Parathyroid adenoma (tissue), 2 donors: ENCODE results near the gene ARHGEF7.

ENCODE experiments used
- H2AFZ ChIP-seq: fragments of 300-600 bp; sonication (generic); one replicate; pipeline ENCODE4 v1.7.0; 2017; ENCODE audit warnings: antibody characterized with exemption, mild to moderate bottlenecking
- H3K27ac ChIP-seq: fragments of 300-600 bp; sonication (generic); one replicate; pipeline ENCODE4 v1.7.0; 2017
- H3K27me3 ChIP-seq: fragments of 300-600 bp; sonication (generic); one replicate; pipeline ENCODE4 v1.7.0; 2017; ENCODE audit warnings: low read length; ENCODE audit not compliant: control insufficient read depth, insufficient read depth
- H3K36me3 ChIP-seq: fragments of 300-600 bp; sonication (generic); one replicate; pipeline ENCODE4 v1.7.0; 2017; ENCODE audit warnings: low read length; ENCODE audit not compliant: control insufficient read depth, insufficient read depth
- H3K4me1 ChIP-seq: fragments of 300-600 bp; sonication (generic); one replicate; pipeline ENCODE4 v1.7.0; 2017; ENCODE audit warnings: control low read depth
- H3K4me2 ChIP-seq: fragments of 300-600 bp; sonication (generic); one replicate; pipeline ENCODE4 v1.7.0; 2017; ENCODE audit warnings: low read length
- H3K4me3 ChIP-seq: fragments of 300-600 bp; sonication (generic); one replicate; pipeline ENCODE4 v1.7.0; 2017; ENCODE audit warnings: low read depth, low read length
- H3K79me2 ChIP-seq: fragments of 300-600 bp; sonication (generic); one replicate; pipeline ENCODE4 v1.7.0; 2017; ENCODE audit warnings: control low read depth
- H3K9ac ChIP-seq: fragments of 300-600 bp; sonication (generic); one replicate; pipeline ENCODE4 v1.7.0; 2017; ENCODE audit warnings: mild to moderate bottlenecking
- H3K9me3 ChIP-seq: fragments of 300-600 bp; sonication (generic); one replicate; pipeline ENCODE4 v1.7.0; 2017; ENCODE audit warnings: low read length; ENCODE audit not compliant: control insufficient read depth
- CTCF ChIP-seq: fragments of 300-600 bp; sonication (generic); IDR thresholded peaks from one replicate; pipeline ENCODE4 v1.7.0; 2017; ENCODE audit warnings: antibody characterized with exemption, mild to moderate bottlenecking
- donor health status: primary hyperparathyroidism.

Gene ARHGEF7

GRCh38 chr13:111204438-111205177 lies 89.5 kb downstream of the ARHGEF7 start:
- no peaks in the 10 kb centered on the region for H3K36me3 ChIP-seq
- no peak overlapping the region for H3K4me3 ChIP-seq
- H3K4me2 ChIP-seq, result no peak overlapping the region
- H3K4me1 ChIP-seq, result peaks cover 8% of the 10 kb centered on the region
- no peaks in the 10 kb centered on the region for H3K27me3 ChIP-seq
- peaks cover 12% of the 10 kb centered on the region for H3K79me2 ChIP-seq
- peak overlapping the region; percentile 49 for H3K27ac ChIP-seq
- H3K9ac ChIP-seq, result no peak overlapping the region
- no peaks in the 10 kb centered on the region for H3K9me3 ChIP-seq
- no peak for TF ChIP-seq CTCF
- no peak overlapping the region for H2AFZ ChIP-seq

GRCh38 chr13:111206148-111206547 lies 91.0 kb downstream of the ARHGEF7 start:
- Histone ChIP-seq H3K27me3 (no peaks in the 10 kb centered on the region), H3K79me2 (peaks cover 8% of the 10 kb centered on the region), H3K4me1 (peaks cover 6% of the 10 kb centered on the region), H3K9ac (no peak overlapping the region), H3K4me2 (no peak overlapping the region), H3K4me3 (no peak overlapping the region), H2AFZ (no peak overlapping the region), H3K27ac (no peak overlapping the region), H3K36me3 (no peaks in the 10 kb centered on the region), H3K9me3 (no peaks in the 10 kb centered on the region)
- TF ChIP-seq CTCF, result no peak

GRCh38 chr13:111209613-111210012 lies 94.5 kb downstream of the ARHGEF7 start:
- peaks cover under 1% of the 10 kb centered on the region for H3K4me1 ChIP-seq
- H2AFZ ChIP-seq, result no peak overlapping the region
- no peak overlapping the region for H3K4me2 ChIP-seq
- no peak overlapping the region for H3K9ac ChIP-seq
- H3K27ac ChIP-seq, result no peak overlapping the region
- no peaks in the 10 kb centered on the region for H3K27me3 ChIP-seq
- no peak for TF ChIP-seq CTCF
- no peaks in the 10 kb centered on the region for H3K9me3 ChIP-seq
- no peaks in the 10 kb centered on the region for H3K36me3 ChIP-seq
- no peak overlapping the region for H3K4me3 ChIP-seq
- H3K79me2 ChIP-seq, result peaks cover 8% of the 10 kb centered on the region

- no peaks in the 10 kb centered on the region for H3K36me3 ChIP-seq
- H3K4me2 ChIP-seq, result no peak overlapping the region
- no peak overlapping the region for H3K9ac ChIP-seq
- no peak overlapping the region for H3K4me3 ChIP-seq
- peaks cover 8% of the 10 kb centered on the region for H3K79me2 ChIP-seq
- TF ChIP-seq CTCF, result no peak
- no peaks in the 10 kb centered on the region for H3K9me3 ChIP-seq
- no peak overlapping the region for H2AFZ ChIP-seq
- H3K4me1 ChIP-seq, result no peaks in the 10 kb centered on the region
- H3K27ac ChIP-seq, result no peak overlapping the region
- no peaks in the 10 kb centered on the region for H3K27me3 ChIP-seq
Measured at GRCh38 chr13:111210091-111210490, 95.0 kb downstream of the ARHGEF7 start.
